Osteoblast (primary cell): Measurements from ENCODE around the gene MAGOHB. TPM values are rescaled to one million over a fixed set of nuclear protein-coding genes. Genes with fewer than 3 reads are reported as not detected.
"Not testable (repeated sequence)": the region's sequence is repeated elsewhere in the genome, so short reads cannot be mapped to it uniquely, and the experiment has no call there.

Experiments
- DNase-seq: peaks from one replicate; pipeline ENCODE4 v3.0.0; 2011; ENCODE audit warnings: low spot score, mixed read lengths; ENCODE audit not compliant: insufficient read length; ENCODE audit errors: missing footprints
- H2AFZ ChIP-seq: 2 replicates; pipeline ENCODE4 v1.6.0; 2011; ENCODE audit warnings: mild to moderate bottlenecking, low read length
- H3K27ac ChIP-seq: 2 replicates; pipeline ENCODE4 v1.5.1; 2011; ENCODE audit warnings: mild to moderate bottlenecking, low read depth, low read length, moderate library complexity
- H3K27me3 ChIP-seq: 2 replicates; pipeline ENCODE4 v1.6.0; 2012; ENCODE audit warnings: mild to moderate bottlenecking, control low read depth, inconsistent platforms, low read length, moderate library complexity; ENCODE audit not compliant: insufficient read depth
- H3K36me3 ChIP-seq: 2 replicates; pipeline ENCODE4 v1.5.1; 2011; ENCODE audit warnings: mild to moderate bottlenecking, low read length, control low read depth, moderate library complexity; ENCODE audit not compliant: insufficient read depth
- H3K4me1 ChIP-seq: 2 replicates; pipeline ENCODE4 v1.5.1; 2011; ENCODE audit warnings: mild to moderate bottlenecking, low read length, control low read depth, moderate library complexity; ENCODE audit not compliant: insufficient read depth
- H3K4me2 ChIP-seq: 2 replicates; pipeline ENCODE4 v1.6.0; 2011; ENCODE audit warnings: mild to moderate bottlenecking, low read length; ENCODE audit not compliant: insufficient read depth
- H3K4me3 ChIP-seq: fragments of 200-600 bp; sonication (generic); 3 replicates; pipeline ENCODE4 v1.5.1; 2012; ENCODE audit warnings: mild to moderate bottlenecking, low read length, inconsistent platforms; ENCODE audit not compliant: insufficient read depth
- H3K79me2 ChIP-seq: 2 replicates; pipeline ENCODE4 v1.6.0; 2012; ENCODE audit warnings: mild to moderate bottlenecking, low read length, control low read depth, inconsistent platforms; ENCODE audit not compliant: insufficient read depth
- H3K9me3 ChIP-seq: 2 replicates; pipeline ENCODE4 v1.5.1; 2011; ENCODE audit warnings: low read depth, low read length, control low read depth
- H4K20me1 ChIP-seq: 2 replicates; pipeline ENCODE4 v1.6.0; 2012; ENCODE audit warnings: mild to moderate bottlenecking, low read length, control low read depth; ENCODE audit not compliant: insufficient read depth
- CTCF ChIP-seq: IDR thresholded peaks from 2 replicates; pipeline ENCODE4 v1.5.1; 2011; ENCODE audit warnings: mild to moderate bottlenecking, low read depth, low read length, moderate library complexity; ENCODE audit errors: extremely low read depth
- total RNA-seq: library from RNA; depleted of rRNA; stranded (reverse); fragments of >200 nt; gene quantifications from 2 replicates; pipeline ENCODE4 v1.2.3, GENCODE V29; 2012

MAGOHB gene
- total RNA-seq, 1 donor, result 16.3 TPM

DNA sequence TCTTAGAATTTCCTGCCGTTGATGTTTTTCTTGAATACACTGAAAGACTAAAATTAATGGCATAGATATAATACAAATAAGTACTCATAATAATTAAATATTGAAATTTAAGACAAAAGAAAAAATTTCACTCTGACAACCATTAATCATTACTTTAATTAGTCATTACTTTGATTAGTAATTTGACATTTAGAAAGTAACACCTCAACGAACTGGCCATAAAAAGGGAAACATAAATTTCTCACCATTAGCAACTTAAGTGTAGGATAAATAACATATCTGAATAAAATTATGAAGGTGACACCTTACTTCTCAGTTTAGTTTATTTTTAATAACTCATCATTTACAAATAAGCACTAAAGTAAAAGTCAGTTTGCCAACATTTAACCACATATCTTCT is 17.5 kb downstream of the MAGOHB start:
- TF ChIP-seq CTCF, result no peak
- no peaks in the 10 kb centered on the region for H3K27me3 ChIP-seq
- no peaks in the 10 kb centered on the region for H3K9me3 ChIP-seq
- H3K79me2 ChIP-seq, result no peaks in the 10 kb centered on the region
- no peak for DNase-seq
- no peak overlapping the region for H2AFZ ChIP-seq
- H4K20me1 ChIP-seq, result no peaks in the 10 kb centered on the region
- no peak overlapping the region for H3K4me3 ChIP-seq
- no peak overlapping the region for H3K27ac ChIP-seq
- peaks cover 8% of the 10 kb centered on the region for H3K36me3 ChIP-seq
- no peak overlapping the region for H3K4me2 ChIP-seq
- no peaks in the 10 kb centered on the region for H3K4me1 ChIP-seq

GRCh38 chr12:10590966-10591365 is 22.4 kb downstream of the MAGOHB start:
- Histone ChIP-seq H3K27me3 (no peaks in the 10 kb centered on the region), H3K36me3 (peaks cover 3% of the 10 kb centered on the region), H3K79me2 (no peaks in the 10 kb centered on the region), H3K27ac (no peak overlapping the region), H3K4me1 (no peaks in the 10 kb centered on the region), H2AFZ (no peak overlapping the region), H3K4me2 (no peak overlapping the region), H3K9me3 (no peaks in the 10 kb centered on the region), H4K20me1 (no peaks in the 10 kb centered on the region), H3K4me3 (no peak overlapping the region)
- TF ChIP-seq CTCF, result no peak
- DNase-seq, result no peak

- DNase-seq, result no peak
- no peak overlapping the region for H3K4me3 ChIP-seq
Measured at GRCh38 chr12:10584415-10584814, 29.0 kb downstream of the MAGOHB start.

GRCh38 chr12:10582704-10583103 is 30.7 kb downstream of the MAGOHB start:
- no peak overlapping the region for H2AFZ ChIP-seq
- no peaks in the 10 kb centered on the region for H3K9me3 ChIP-seq
- no peak overlapping the region for H3K4me3 ChIP-seq
- no peak overlapping the region for H3K4me2 ChIP-seq
- no peaks in the 10 kb centered on the region for H3K4me1 ChIP-seq
- DNase-seq, result no peak
- H3K27ac ChIP-seq, result no peak overlapping the region
- H4K20me1 ChIP-seq, result no peaks in the 10 kb centered on the region
- peaks cover 8% of the 10 kb centered on the region for H3K36me3 ChIP-seq
- H3K27me3 ChIP-seq, result no peaks in the 10 kb centered on the region
- no peak for TF ChIP-seq CTCF
- no peaks in the 10 kb centered on the region for H3K79me2 ChIP-seq

More at GRCh38 chr12:10584415-10584814, 29.0 kb downstream of the MAGOHB start:
- Histone ChIP-seq H2AFZ (no peak overlapping the region), H3K4me1 (no peaks in the 10 kb centered on the region), H3K79me2 (no peaks in the 10 kb centered on the region), H3K27me3 (no peaks in the 10 kb centered on the region), H3K27ac (no peak overlapping the region), H3K4me2 (no peak overlapping the region), H4K20me1 (no peaks in the 10 kb centered on the region), H3K9me3 (no peaks in the 10 kb centered on the region), H3K36me3 (peaks cover 9% of the 10 kb centered on the region)
- TF ChIP-seq CTCF, result no peak

GRCh38 chr12:10582133-10582532 is 31.3 kb downstream of the MAGOHB start:
- not testable (repeated sequence) for H3K27me3 ChIP-seq, H3K4me3 ChIP-seq, H3K9me3 ChIP-seq, H2AFZ ChIP-seq, H3K79me2 ChIP-seq, DNase-seq, H3K36me3 ChIP-seq, H3K4me2 ChIP-seq, H3K27ac ChIP-seq, H4K20me1 ChIP-seq, H3K4me1 ChIP-seq
